Measurements from ENCODE around the gene FOXP3. TPM values are rescaled to one million over a fixed set of nuclear protein-coding genes. Genes with fewer than 3 reads are reported as not detected.

The FOXP3 gene
- total and polyA plus RNA-seq, 2 donors (not counting 1 experiment from before 2014, with no cell fraction given): under 0.01 TPM; not detected in 1

DNA sequence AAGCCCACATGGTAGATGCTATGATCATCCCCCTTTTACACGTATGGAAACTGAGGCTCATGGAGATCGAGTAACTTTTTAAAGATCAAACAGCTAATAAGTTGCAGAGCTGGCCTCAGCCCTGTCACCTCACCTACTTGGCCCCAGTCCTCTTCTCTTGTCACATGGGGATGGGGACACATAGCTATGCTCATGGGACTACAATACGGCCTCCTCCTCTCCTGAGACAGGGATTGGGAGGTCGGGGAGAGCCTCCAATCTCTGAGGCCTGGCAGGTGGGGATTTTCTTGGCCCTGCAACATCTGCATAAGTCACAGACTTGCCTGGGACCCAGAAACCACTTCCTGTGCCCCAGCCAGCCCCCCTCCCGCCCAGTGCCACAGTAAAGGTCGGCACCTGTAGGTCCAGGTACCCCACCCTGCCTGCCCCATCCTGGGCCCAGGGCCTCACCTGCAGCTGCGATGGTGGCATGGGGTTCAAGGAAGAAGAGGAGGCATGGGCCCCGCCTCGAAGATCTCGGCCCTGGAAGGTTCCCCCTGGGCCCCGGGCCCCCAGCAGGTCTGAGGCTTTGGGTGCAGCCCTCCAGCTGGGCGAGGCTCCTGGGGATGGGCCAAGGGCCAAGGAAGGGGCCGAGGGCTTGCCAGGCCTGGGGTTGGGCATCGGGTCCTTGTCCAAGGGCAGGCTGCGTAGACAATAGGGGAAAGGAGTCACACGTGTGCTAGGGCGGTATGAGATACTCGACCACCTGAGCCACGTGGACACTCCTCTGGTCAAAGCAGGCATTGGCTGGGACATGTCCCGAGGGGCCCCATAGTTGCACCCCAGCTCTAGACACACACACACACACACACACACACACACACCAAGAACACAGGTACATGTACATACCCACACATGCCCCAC lies 6.4 kb downstream of the FOXP3 start:
- Histone ChIP-seq H3K27me3 (ENCODE audit: control insufficient read depth, insufficient read depth, low read length) (no peaks in the 10 kb centered on the region), H3K9ac (ENCODE audit: insufficient read depth, low read length) (no peak overlapping the region), H2AFZ (ENCODE audit: low read length) (no peak overlapping the region), H3K27ac (ENCODE audit: insufficient read depth, low read length) (no peak overlapping the region), H4K20me1 (ENCODE audit: control insufficient read depth, extremely low read depth, insufficient read depth, low read length) (no peaks in the 10 kb centered on the region), H3K79me2 (ENCODE audit: control insufficient read depth, insufficient read depth, low read length) (no peaks in the 10 kb centered on the region), H3K4me1 (ENCODE audit: control insufficient read depth, extremely low read depth, insufficient read depth, low read length) (no peaks in the 10 kb centered on the region), H3K4me2 (ENCODE audit: extremely low read depth, insufficient read depth, low read length) (no peak overlapping the region), H3K9me3 (ENCODE audit: control insufficient read depth, insufficient read depth, low read depth, low read length) (no peaks in the 10 kb centered on the region), H3K36me3 (ENCODE audit: control insufficient read depth, insufficient read depth, low read length) (no peaks in the 10 kb centered on the region), H3K4me3 (replicated peaks in 1 of 4; ENCODE audit: control extremely low read depth in 1 of 4, insufficient read depth in 1 of 4, low read depth in 3 of 4, low read length in 4 of 4) (no peak overlapping the region)
- TF ChIP-seq EZH2 (IDR thresholded peaks at IDR 0.05; ENCODE audit: low read length, missing control alignments) (no peak), CTCF (conservative IDR thresholded peaks at IDR 0.05 in 1 of 2, IDR thresholded peaks at IDR 0.05 in 1 of 2; ENCODE audit: low read depth in 1 of 2, low read length in 2 of 2) (no peak)
- DNase-seq (ENCODE audit: low read depth in 2 of 2): no peak

GRCh38 chrX:49257074-49257790 lies 7.3 kb downstream of the FOXP3 start:
- no peak overlapping the region for H3K4me2 ChIP-seq (ENCODE audit: extremely low read depth, insufficient read depth, low read length)
- H3K27me3 ChIP-seq (ENCODE audit: control insufficient read depth, insufficient read depth, low read length): no peaks in the 10 kb centered on the region
- H3K9ac ChIP-seq (ENCODE audit: insufficient read depth, low read length): no peak overlapping the region
- no peak overlapping the region for H3K4me3 ChIP-seq (replicated peaks in 1 of 4; ENCODE audit: control extremely low read depth in 1 of 4, insufficient read depth in 1 of 4, low read depth in 3 of 4, low read length in 4 of 4)
- H3K36me3 ChIP-seq (ENCODE audit: control insufficient read depth, insufficient read depth, low read length): no peaks in the 10 kb centered on the region
- no peaks in the 10 kb centered on the region for H3K79me2 ChIP-seq (ENCODE audit: control insufficient read depth, insufficient read depth, low read length)
- TF ChIP-seq CTCF (conservative IDR thresholded peaks at IDR 0.05 in 1 of 2, IDR thresholded peaks at IDR 0.05 in 1 of 2; ENCODE audit: low read depth in 1 of 2, low read length in 2 of 2) (no peak), EZH2 (IDR thresholded peaks at IDR 0.05; ENCODE audit: low read length, missing control alignments) (no peak)
- no peaks in the 10 kb centered on the region for H3K9me3 ChIP-seq (ENCODE audit: control insufficient read depth, insufficient read depth, low read depth, low read length)
- no peaks in the 10 kb centered on the region for H4K20me1 ChIP-seq (ENCODE audit: control insufficient read depth, extremely low read depth, insufficient read depth, low read length)
- DNase-seq (ENCODE audit: low read depth in 2 of 2): no peak
- H2AFZ ChIP-seq (ENCODE audit: low read length): no peak overlapping the region
- no peaks in the 10 kb centered on the region for H3K4me1 ChIP-seq (ENCODE audit: control insufficient read depth, extremely low read depth, insufficient read depth, low read length)
- H3K27ac ChIP-seq (ENCODE audit: insufficient read depth, low read length): no peak overlapping the region

DNA sequence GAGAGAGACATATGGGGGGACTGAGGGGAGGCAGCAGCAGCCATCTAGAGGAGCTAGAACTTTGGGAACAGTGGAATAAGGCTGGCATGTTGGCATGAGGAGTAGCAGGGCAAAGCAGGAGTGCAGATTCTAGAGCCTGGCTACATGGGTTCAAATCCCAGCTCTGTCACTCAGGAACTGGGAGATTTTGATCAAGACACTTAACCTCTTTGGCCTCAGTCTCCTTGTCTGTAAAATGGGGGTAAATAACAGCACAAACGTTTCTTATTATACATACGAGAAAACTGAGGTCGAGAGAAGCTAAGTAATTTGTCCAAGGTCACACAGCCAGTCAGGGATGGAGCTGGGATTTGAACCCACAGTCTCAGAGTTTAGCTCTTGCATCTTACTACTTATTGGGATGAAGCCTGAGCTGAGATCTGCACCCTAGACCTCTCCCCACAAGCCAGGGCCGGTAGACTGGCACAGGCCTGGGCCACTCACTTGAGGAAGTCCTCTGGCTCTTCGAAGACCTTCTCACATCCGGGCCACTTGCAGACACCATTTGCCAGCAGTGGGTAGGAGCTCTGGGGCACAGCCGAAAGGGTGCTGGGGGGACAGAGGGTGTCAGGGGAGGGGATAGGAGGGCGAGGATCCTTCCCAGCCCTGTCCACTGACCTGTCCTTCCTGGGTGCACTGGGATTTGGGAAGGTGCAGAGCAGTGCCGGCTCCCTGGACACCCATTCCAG lies 8.1 kb downstream of the FOXP3 start:
- TF ChIP-seq CTCF (conservative IDR thresholded peaks at IDR 0.05 in 1 of 2, IDR thresholded peaks at IDR 0.05 in 1 of 2; ENCODE audit: low read depth in 1 of 2, low read length in 2 of 2) (no peak), EZH2 (IDR thresholded peaks at IDR 0.05; ENCODE audit: low read length, missing control alignments) (no peak)
- Histone ChIP-seq H3K9ac (ENCODE audit: insufficient read depth, low read length) (no peak overlapping the region), H3K9me3 (ENCODE audit: control insufficient read depth, insufficient read depth, low read depth, low read length) (no peaks in the 10 kb centered on the region), H3K27ac (ENCODE audit: insufficient read depth, low read length) (no peak overlapping the region), H3K4me3 (replicated peaks in 1 of 4; ENCODE audit: control extremely low read depth in 1 of 4, insufficient read depth in 1 of 4, low read depth in 3 of 4, low read length in 4 of 4) (no peak overlapping the region), H3K4me2 (ENCODE audit: extremely low read depth, insufficient read depth, low read length) (no peak overlapping the region), H2AFZ (ENCODE audit: low read length) (no peak overlapping the region), H3K4me1 (ENCODE audit: control insufficient read depth, extremely low read depth, insufficient read depth, low read length) (no peaks in the 10 kb centered on the region), H3K79me2 (ENCODE audit: control insufficient read depth, insufficient read depth, low read length) (no peaks in the 10 kb centered on the region), H4K20me1 (ENCODE audit: control insufficient read depth, extremely low read depth, insufficient read depth, low read length) (no peaks in the 10 kb centered on the region), H3K27me3 (ENCODE audit: control insufficient read depth, insufficient read depth, low read length) (no peaks in the 10 kb centered on the region), H3K36me3 (ENCODE audit: control insufficient read depth, insufficient read depth, low read length) (no peaks in the 10 kb centered on the region)
- DNase-seq (ENCODE audit: low read depth in 2 of 2): no peak
